Stimulated activated CD4-positive, alpha-beta T cell treated with anti-CD3 and anti-CD28 coated beads, TNF-alpha, amount 100 ng/mL, for 4 hours (primary cell): ENCODE results near the gene CACNA1H.

Source experiments
- DNase-seq, 3 experiments: peaks; one replicate each; pipeline ENCODE4 v3.0.0-alpha.2; 2020; ENCODE audit warnings: low read depth in 3 of 3

The CACNA1H gene

DNA sequence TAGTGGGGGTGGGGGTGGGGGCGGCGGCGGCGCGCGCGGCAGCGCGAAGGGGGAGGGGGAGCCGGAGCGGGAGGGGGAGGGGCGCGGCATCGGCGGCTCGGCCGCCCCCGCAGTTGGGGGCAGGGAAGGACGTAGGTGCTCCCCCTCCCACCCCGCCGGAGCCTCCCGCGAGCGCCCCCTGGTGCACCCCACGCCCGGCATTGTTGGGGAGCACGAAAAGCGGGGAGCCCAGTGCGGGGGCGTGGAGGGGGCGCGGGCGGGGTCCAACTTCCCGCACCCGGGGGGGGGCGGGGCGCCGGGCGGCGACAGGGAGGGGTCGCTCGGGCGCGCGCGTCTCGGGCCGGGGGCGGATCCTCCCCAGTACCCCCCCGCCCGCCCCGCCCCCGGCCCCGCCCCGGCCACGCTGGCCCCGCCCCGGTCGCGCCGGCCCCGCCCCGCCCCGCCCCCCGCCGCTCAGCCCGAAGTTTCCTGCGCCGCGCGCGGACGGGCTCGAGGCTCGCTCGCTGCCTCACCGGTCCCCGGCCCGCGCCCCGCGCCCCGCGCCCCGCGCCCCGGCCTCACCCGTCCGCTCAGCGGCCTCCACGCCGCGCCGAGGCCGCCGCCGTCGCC, at the start of gene CACNA1H:
CACNA1H (plus strand) TSS at position 456 of the 609 bp plus-strand sequence. CDS start 632 bp downstream, outside the sequence.
- DNase-seq = peak; percentile 48 to 67 (median 61)

DNA sequence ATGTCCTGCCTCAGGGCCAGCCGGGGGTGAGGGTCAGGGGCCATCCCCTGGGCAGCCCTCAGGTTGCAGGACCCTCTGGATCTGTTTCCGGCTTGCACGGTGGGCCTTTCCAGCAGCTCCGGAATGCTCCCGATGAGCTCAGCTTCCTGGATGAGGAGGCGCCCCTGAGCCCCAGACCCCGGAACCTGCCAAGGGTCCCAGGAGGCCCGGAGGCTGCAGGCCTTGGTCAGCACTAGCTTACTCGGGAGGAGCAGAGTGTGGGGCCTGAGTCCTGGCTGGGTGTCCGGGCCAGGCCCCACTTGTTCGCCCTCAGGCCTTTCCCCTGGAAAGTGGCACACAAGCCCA, 49.3 kb upstream of the CACNA1H start:
- DNase-seq = no peak

DNA sequence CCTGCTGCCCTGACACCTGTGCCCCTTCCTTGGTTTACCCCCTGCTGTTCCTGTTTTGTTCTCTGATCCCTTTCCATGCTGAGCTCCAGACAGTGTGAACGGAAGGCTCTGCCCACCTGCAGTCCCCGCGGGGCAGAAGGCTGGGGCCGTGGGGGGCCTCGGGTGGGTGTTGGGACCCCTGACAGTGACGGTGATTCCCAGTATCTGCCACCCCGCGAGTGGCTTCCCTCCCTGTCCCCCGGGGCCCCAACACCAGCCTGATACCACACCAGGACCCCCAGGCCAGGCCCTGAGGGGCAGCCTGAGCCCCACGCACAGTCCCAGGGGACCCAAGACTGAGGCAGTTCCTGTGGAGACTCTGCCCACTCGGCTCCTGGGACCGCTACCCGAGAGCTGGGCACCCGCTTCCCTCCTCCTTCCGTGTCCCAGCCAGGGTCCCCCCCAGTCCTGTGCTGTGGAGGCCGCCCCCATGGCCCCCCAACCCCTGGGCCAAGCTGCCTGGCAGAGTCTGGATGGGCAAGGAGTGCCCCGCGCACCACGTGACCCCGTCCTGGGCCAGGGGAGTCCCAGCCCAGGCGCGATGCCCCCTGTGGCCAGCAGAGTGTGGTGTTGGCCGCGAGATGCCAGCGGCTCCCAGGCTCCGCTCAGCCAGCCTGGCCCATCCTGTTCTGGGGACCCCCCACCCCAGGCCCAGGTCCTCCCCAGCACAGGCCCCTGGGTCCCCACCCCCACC, 46.9 kb upstream of the CACNA1H start:
- DNase-seq = peak in 1 of 3 experiments; percentile 28

DNA sequence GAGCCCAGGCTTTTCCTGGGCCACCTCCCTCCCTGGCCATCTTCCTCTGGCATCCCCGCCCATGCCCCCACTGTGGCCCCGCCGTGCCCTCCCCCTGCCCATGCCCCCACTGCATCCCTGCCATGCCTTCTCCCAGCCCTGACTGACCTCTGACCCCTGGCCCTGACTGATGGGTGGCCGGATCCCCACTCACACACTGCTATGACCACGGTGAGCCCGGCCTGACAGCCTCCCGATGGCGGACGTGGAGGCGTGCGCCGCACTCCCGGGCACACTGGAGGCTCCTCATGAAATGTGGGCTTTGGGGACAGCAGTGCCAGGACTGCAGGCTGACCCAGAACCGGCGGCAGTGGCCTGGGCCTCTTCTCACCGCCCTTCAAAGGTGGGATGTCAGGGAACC, 46.2 kb upstream of the CACNA1H start:
- DNase-seq = no peak

DNA sequence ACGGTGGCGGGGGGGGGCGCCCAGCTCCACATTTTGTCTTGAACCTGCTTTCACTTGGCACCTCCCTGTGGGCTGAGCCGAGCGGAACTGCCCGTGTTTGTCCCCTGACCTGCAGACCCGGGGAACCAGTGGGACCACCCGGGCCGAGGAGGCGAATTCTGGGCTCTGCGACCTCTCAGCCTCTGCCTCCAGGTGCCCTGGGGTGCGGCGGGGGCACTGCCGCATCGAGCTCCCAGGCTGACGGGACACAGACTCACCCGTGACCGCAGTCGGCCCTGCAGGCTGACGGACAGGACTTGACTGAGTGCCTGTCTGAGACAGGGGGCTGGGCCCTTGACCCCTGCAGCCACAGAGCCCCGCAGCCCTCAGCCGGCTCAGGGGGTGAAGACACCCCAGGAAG, 45.8 kb upstream of the CACNA1H start:
- DNase-seq = no peak

DNA sequence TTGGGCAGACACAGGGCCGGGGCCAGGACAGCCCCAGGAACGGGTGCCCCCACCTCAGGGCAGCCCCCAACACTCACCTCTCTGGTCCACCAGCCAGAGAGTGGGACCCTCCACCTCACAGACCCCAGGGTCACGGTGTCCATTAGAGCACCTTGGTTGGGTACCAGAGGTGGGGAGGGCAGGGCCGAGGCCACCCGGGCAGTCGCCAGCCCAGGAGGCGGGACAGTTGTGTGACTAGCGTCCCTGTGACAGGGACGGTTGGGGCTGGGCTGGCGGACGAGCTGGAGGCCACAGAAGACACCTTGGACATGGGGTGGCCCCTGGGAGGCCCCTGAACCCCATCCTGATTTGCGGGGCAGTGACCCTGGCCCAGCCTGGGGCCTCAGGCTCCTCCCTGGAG, 45.2 kb upstream of the CACNA1H start:
- no peak for DNase-seq

DNA sequence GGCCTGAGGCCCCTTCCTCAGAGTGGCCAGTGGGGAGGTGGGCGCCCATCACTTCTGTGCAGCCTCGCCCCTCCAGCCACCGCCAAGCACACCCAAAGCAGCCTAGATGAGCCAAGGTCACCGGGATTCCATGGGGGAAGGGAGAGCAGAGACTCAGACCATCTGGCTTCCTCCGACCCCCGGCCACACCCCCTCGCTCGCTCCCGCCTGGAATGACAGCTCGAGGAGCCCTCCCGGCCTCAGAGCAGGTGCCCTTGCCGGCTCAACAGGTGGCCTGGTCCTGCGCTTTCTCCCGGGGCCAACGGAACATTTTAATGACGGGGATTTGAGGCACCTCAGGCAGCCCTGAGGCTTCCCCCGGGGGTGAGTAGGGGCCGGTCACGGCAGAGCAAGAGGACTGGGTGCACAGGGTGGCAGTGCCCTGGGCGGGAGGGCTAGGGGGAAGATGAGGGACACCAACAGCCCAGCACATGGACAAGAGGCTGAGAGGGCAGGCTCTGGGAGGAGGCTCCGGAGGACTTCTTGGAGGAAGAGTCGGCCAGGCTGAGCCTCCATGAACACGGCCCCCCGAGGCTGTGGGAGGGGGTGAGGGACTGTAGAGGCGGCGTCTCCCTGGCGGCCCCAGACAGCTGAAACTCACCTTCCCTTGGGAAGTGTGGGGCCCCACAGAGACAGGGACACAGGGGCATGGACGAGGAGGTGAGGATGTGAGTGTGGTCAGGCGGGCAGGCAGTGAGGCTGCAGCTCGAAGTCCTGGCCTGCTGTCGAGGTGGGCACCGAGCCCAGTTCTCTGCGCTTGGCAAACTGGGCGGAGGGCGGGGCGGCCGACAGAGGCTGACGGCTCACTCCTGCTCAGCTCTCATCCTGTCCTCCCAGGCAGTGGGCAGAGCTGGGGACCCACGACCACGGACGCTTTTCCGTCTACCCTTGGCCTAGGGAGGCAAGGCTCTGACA, 44.3 kb upstream of the CACNA1H start:
- DNase-seq = no peak

DNA sequence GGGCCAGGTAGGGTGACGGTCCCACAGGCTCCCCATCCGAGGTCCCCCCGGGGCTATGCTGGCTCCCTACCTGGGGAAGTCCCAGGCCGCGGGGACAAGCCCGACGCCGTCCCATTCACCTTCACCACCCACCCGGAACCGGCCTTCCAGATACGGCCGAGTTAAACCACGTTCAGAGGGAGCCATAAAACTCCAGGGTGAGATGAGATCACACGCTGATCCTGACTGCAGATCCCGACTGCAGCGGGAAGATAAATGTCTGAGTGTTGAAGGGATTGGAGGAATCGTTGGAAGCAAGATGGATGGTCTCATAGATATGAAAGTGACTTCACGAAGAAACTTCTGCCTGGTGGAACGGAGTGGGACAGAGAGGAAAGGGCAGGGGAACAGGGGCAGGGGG, 43.3 kb upstream of the CACNA1H start:
- no peak for DNase-seq

DNA sequence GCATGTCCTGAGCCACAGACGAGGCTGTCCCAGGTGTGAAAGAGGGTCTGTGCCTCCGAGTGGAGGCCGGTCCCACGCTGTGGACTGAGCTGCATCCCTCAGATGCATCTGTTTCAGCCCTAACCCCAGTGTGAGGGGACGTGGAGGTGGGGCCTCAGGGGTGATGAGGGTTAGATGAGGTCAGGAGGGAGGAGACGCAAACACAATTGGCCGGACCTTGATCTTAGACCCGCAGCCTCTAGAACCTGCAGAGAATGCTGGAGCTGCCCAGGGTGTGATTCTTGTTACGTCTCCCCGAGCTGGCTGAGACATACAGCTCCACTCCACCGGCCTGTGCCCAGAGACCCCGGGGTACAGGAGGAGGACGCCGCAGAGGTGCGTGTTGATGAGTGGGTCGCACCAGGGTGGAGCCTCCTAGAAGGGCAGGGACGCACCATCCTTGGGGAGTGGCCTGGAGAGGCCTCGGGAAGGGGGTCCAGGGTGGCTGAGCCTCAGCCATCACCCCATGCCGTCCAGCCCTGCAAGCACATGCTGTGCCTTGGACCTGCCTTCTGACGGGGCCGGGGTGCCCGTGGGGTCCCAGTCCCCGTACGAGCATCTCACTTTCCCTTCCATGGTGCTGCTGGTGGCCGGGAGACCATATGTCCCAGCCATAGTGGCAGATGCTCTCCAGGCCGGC, 40.3 kb upstream of the CACNA1H start:
- no peak for DNase-seq

DNA sequence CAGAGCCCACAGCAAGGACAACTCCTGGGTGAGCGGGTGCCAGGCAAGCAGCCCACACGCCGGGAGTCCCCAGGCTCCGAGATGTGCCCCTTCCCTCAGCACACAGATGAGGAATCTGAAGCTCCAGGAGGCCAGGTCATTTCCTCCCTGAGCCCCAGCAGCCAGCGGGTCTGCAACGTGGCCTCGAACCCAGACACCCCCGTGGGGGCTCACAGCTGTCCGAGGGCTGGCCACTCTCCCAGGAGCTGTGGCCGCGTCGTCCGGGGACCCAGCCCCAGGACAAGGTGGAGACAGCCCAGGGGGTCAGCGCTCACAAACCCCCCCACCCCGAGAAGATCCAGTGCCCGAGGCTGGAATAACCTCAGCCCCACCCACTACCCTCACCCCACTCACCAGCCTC, 39.4 kb upstream of the CACNA1H start:
- DNase-seq = no peak

DNA sequence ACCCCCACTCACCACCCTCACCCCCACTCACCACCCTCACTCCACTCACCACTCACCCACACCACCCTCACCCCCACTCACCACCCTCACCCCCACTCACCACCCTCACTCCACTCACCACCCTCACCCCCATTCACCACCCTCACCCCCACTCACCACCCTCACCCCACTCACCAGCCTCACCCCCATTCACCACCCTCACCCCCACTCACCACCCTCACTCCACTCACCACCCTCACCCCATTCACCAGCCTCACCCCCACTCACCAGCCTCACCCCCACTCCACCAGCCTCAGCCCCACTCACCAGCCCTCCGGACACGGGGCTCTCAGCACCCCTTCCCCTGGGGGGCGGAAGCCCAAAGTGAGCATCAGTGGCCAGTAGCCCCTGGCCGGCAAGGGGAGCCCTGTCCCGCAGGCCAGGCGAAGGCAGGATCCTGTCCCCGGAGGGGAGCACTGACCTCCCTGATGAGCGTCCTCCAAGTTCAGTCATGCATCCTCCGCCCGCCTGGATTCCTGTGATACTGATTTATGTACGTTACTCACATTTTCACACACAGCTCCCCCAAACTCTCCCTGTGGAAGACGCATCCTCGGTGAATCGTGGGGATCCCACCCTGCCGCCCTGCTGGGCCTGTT, 38.9 kb upstream of the CACNA1H start:
- no peak for DNase-seq

DNA sequence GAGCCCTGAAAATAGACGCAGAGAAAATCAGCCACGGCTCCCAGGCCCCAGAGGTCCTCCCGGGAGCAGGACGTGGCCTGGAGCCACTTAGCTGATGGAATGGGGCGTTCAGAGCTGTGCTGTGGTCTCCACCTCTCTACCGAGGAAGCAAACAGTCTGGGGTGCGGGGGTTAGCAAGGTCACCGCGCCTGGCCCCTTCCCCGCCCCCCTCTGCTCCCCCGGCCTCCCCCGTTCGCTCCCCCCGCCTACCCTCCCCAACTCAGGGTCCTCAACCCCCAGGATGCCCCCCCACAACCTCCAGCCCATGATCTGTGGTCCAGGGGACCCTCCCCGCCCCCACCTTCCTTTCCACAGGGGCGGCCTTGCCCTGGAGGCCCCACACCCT, 36.2 kb upstream of the CACNA1H start:
- DNase-seq = no peak

DNA sequence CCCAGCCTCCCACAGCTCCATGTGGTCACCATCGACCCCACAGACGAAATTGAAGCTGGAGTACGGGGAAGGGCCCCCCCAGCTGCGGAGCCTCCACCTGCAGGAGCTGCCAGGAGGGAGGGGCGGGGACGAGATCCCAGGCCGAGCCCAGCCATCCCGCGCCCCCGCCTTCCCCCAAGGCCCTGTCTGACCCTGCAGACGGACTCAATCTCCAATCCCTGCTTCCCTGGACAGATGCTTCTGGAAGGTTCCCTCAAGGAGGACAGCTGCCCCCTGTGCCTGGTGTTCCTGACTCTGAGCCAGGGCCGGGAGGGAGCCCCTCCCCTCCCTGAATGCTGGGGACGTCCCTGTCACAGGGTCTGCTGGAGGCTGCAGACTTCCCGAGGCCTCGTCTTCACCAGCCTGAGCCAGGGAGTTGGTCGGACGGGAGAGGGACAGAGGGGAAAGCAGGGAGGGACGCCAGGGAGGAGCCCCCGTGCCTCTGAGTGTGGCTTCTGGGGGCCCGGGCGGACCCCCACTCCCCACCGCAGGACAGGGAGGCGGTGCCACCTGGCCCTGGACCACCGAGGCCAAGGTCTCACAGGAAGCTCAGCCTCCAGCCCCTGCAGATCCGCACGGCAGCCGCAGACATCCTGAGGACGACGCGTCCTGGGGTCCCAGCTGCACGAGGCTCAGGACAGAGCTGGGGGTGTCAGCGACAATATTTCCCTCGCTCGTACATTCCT, 35.6 kb upstream of the CACNA1H start:
- no peak for DNase-seq

DNA sequence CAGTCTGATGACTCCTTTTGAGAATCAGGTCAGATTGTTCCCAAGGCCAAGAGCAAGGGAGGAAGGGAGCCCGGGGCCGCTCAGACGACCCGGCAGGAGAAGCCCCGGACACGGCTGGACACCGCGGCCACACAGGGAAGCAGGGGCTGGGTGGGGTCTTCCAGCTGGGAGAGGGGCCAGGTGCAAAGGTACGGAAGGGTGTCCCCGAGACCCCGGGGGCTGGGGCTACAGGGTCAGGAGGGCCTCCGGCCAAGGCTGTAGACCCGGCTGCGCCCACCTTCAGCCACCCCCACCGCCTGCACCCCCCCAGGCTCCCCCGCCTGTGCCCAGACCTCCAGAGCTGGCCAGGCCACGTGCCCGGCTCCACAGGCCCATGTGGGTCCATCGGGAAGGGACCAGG, 35.0 kb upstream of the CACNA1H start:
- DNase-seq = no peak

DNA sequence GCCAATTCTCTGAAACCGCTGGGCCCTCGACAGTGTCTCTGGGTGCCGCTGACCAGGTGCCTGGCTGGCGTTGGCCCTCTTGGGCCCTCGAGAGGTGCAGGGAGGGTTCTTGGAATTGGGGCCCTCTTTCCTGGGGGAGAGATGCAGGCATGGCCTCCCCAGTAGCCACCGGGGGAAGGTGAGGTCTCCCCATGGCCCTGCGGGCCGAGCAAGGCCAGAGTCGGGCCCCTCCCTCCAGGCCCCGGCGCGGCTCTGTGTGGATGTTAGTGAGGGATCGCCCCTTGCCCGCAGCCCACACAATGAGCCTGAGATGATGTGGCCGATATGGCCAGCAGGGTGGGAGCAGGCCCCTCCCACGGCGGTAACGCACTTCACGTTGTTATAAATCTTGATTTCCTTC, 33.8 kb upstream of the CACNA1H start:
- DNase-seq = no peak

DNA sequence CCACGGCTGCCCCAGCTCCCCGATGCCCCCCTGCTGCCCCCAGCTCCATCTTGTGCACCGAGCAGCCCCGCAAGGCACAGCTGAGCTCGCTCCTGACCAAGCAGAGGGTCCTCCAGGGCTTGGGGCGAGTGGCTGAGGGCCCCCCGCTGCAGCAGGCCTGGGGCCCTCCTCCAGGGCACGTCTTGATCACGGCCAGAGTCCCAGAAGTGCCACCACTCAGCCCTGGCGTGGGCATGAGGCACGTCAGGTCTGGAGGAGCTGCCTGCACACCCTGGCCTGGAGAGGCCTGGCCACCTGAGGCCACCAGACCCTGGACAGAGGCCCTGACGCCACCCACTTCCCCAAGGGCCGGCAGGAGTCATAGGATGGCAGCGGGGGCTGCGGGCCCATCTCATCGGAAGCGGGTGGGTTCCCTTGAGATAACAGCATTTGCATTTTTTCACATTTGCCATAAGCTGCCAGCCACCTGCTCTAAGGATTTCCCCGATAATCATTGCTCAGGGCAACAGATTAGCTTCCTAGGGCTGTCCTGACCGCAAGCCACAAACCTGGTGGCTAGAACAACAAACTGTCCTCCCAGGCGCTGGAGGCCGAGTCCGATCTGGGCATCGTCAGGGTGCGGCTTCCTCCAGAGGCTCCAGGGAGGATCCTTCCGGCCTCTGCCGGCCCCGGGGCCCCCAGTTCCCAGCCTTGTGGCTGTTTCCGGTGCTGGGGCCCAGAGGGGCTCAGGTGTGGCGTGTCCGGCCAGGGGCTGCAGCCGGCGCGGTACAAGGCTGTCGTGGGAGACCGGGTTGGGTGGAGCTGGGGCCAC, 32.9 kb upstream of the CACNA1H start:
- no peak for DNase-seq

DNA sequence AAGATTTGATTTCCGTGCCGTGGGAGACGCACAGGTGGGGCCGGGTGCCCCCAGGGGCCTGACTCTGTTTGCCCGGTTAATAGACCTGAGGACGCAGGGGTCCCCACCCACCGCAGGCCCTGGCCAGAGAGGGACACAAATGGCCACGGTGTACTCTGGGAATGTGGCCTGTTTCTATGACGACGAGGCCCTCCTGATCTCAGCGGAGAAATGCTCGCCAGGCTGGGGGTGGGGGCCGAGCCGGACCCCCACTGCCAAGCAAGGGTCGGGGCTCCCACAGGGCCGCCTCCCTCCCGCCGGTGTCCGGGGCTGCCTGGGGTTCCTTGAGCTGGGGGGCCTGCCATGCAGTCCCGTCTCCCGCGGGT, 32.3 kb upstream of the CACNA1H start:
- DNase-seq = no peak

DNA sequence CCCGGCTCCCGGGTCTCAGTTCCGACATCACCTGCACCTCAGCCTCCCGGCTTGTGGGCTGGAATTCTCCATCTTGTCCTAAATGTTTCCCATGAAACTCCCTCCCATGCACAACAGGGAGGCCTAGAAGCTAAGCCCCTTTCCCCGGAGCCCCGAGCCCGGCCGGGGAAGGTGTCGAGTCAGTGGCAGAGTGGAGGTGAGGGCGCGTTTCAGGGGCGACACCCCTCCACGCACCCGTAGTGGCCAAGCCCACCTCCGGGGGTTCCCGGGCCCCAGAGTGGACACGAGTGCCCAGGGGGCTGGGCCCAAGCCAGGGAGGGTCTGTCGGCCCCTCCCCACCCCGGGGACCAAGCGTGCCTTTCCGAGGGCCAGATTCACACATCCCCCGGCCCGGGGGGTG, 31.9 kb upstream of the CACNA1H start:
- no peak for DNase-seq

DNA sequence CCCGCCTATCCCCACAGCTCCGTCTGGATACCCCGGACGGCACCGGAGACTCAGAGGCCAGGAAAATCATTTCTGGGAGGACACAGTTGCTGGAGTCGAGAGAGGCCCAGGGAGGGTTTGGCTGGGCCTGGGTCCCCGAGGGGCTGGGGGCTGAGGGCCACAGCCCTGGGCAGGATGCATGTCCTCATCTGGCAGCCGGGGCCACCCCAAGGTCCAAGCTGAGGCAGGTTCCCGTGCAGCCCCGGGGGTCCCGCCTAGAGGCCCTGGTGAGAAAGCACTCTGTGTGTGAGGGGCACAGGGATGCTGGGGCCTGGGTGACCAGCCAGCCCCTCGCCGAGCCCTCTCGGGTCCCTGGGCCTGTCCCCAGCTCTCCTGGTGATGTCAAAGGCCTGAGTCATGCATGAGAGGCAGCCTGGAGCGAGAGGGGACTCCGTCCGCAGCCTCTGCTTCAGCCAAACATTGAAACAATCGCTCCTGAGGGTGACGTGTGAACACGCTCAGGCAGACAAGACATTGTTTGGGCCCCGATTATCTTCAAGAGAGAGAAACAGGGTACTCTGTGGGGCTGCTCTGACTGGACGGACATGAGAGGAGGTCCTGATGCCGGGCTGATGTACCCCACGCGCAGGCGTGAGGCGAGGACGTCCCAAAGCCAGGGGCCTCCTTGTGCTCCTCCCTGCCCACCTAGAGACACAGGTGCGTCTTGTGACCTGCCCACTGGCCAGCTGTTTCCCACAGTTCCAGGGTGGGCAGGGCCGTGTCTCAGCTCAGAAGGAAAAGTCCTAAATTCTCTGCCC, 31.1 kb upstream of the CACNA1H start:
- DNase-seq = no peak
